ENCODE data around the gene HNRNPA3. TPM values are rescaled to one million over a fixed set of nuclear protein-coding genes. Genes with fewer than 3 reads are reported as not detected.

HNRNPA3 gene
- total and polyA plus RNA-seq, 2 of the 13 experiments (the other 11 are each of a cell fraction or from before 2014, with no cell fraction given) = 73.3 to 97.7 TPM

DNA sequence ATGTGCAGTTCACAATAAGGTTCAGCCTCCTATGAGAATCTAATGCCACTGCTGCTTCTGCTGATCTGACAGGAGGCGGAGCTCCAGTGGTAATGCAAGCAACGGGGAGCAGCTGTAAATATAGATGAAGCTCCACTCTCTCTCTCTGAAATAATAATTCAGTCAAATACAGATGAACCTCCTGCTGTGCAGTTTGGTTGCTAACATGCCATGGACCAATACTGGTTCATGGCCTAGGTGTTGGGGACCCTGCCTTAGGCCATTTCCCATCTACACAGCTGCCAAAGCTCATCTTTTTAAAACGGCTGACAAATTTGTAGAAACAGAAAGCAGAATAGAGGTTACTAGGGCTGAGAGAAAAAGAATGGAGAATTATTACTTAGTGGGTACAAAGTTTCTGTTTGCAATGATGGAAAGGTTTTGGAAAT lies 10.7 kb upstream of the HNRNPA3 start:
- in situ Hi-C loops (cut with HindIII; ENCODE audit: extremely low pct_ligation_motif_present, low pct_unique_long_range_greater_than_20kb) (no loop called here), intact Hi-C loops (cut with micrococcal nuclease; ENCODE audit: unreplicated experiment) (no loop called here)
- peak; percentile 30 for DNase-seq (ENCODE audit: low spot score)
- Histone ChIP-seq H2AFZ (ENCODE audit: low read length) (no peak overlapping the region), H3K27me3 (ENCODE audit: control insufficient read depth in 1 of 2, insufficient read depth in 2 of 2, low read length in 2 of 2) (no peaks in the 10 kb centered on the region), H3K4me1 (ENCODE audit: insufficient read depth, low read length) (peaks cover 36% of the 10 kb centered on the region), H3K9me3 (ENCODE audit: low read length) (no peaks in the 10 kb centered on the region), H3K9ac (ENCODE audit: insufficient read depth, low read depth, low read length) (peak overlapping the region; percentile 7; the same call in 1 of the 2 replicates), H3K4me2 (ENCODE audit: low read depth, low read length) (peak overlapping the region; percentile 68), H4K20me1 (ENCODE audit: insufficient read depth, low read length) (no peaks in the 10 kb centered on the region), H3K27ac (ENCODE audit: extremely low read length, insufficient read depth, low read length) (peak overlapping the region; percentile 35), H3K36me3 (replicated peaks in 1 of 2; ENCODE audit: control insufficient read depth in 1 of 2, insufficient read depth in 2 of 2, low read length in 2 of 2) (no peaks in the 10 kb centered on the region), H3K4me3 (replicated peaks in 1 of 3; ENCODE audit: insufficient read depth in 1 of 3, low read depth in 2 of 3, low read length in 3 of 3) (peak overlapping the region in 1 of 3 experiments; percentile 41; a peak in 4 of 6 replicates), H3K79me2 (ENCODE audit: insufficient read depth, low read length) (no peaks in the 10 kb centered on the region)
- FAIRE-seq = no peak
- peak; percentile 72 for ATAC-seq
- 0 out of 2 replicates have a peak, but pooled peaks have one; percentile 9 for TF ChIP-seq SOX5 (CRISPR knock-in tag; IDR thresholded peaks at IDR 0.05; ENCODE audit: borderline replicate concordance)
- TF ChIP-seq, protein P1, sequence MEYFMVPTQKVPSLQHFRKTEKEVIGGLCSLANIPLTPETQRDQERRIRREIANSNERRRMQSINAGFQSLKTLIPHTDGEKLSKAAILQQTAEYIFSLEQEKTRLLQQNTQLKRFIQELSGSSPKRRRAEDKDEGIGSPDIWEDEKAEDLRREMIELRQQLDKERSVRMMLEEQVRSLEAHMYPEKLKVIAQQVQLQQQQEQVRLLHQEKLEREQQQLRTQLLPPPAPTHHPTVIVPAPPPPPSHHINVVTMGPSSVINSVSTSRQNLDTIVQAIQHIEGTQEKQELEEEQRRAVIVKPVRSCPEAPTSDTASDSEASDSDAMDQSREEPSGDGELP (IDR thresholded peaks at IDR 0.05; ENCODE audit: borderline replicate concordance, low read depth) = 0 out of 2 replicates have a peak, but pooled peaks have one; percentile 37
- TF ChIP-seq HNF4A (CRISPR knock-in tag; IDR thresholded peaks at IDR 0.05) = 0 out of 2 replicates have a peak, but pooled peaks have one; percentile 16
- TF ChIP-seq SP5 (CRISPR knock-in tag; IDR thresholded peaks at IDR 0.05; ENCODE audit: borderline replicate concordance, low read depth) = peak; percentile 73; the same call in 1 of the 2 replicates
- TF ChIP-seq, protein P2, sequence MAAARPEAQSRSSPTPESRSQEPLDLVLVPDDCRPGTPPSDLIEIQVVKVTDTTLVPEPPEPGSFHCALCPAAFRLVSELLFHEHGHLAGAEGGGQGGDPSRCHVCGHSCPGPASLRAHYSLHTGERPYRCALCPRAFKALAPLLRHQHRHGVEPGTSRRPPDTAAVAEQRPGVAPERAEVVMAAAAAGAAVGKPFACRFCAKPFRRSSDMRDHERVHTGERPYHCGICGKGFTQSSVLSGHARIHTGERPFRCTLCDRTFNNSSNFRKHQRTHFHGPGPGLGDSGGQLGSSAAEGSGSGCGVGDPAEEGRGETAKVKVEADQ (CRISPR knock-in tag; IDR thresholded peaks at IDR 0.05; ENCODE audit: borderline replicate concordance) = no peak
- TF ChIP-seq ZSCAN21 (CRISPR knock-in tag; IDR thresholded peaks at IDR 0.05; ENCODE audit: borderline replicate concordance) = no peak
- 0 out of 2 replicates have a peak, but pooled peaks have one; percentile 3 for TF ChIP-seq CEBPG (CRISPR knock-in tag; IDR thresholded peaks at IDR 0.05)
- peak; percentile 42; the same call in 1 of the 2 replicates for TF ChIP-seq ZFP36L1 (CRISPR knock-in tag; IDR thresholded peaks at IDR 0.05)
- no peak for TF ChIP-seq TP53 (CRISPR knock-in tag; conservative IDR thresholded peaks at IDR 0.05)
- no peak for TF ChIP-seq ZNF83 (CRISPR knock-in tag; IDR thresholded peaks at IDR 0.05; ENCODE audit: borderline replicate concordance)
- no peak for TF ChIP-seq ELF4 (CRISPR knock-in tag; IDR thresholded peaks at IDR 0.05; ENCODE audit: borderline replicate concordance)
- no peak for TF ChIP-seq ZNF543 (CRISPR knock-in tag; IDR thresholded peaks at IDR 0.05)
- peak; percentile 59 for TF ChIP-seq ASH2L (IDR thresholded peaks at IDR 0.05; ENCODE audit: insufficient read length, low read depth, low read length)
- TF ChIP-seq, protein P3, sequence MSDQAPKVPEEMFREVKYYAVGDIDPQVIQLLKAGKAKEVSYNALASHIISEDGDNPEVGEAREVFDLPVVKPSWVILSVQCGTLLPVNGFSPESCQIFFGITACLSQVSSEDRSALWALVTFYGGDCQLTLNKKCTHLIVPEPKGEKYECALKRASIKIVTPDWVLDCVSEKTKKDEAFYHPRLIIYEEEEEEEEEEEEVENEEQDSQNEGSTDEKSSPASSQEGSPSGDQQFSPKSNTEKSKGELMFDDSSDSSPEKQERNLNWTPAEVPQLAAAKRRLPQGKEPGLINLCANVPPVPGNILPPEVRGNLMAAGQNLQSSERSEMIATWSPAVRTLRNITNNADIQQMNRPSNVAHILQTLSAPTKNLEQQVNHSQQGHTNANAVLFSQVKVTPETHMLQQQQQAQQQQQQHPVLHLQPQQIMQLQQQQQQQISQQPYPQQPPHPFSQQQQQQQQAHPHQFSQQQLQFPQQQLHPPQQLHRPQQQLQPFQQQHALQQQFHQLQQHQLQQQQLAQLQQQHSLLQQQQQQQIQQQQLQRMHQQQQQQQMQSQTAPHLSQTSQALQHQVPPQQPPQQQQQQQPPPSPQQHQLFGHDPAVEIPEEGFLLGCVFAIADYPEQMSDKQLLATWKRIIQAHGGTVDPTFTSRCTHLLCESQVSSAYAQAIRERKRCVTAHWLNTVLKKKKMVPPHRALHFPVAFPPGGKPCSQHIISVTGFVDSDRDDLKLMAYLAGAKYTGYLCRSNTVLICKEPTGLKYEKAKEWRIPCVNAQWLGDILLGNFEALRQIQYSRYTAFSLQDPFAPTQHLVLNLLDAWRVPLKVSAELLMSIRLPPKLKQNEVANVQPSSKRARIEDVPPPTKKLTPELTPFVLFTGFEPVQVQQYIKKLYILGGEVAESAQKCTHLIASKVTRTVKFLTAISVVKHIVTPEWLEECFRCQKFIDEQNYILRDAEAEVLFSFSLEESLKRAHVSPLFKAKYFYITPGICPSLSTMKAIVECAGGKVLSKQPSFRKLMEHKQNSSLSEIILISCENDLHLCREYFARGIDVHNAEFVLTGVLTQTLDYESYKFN (CRISPR knock-in tag; conservative IDR thresholded peaks at IDR 0.05) = peak; percentile 19; the same call in 1 of the 2 replicates
- no peak for TF ChIP-seq KDM1A (CRISPR knock-in tag; IDR thresholded peaks at IDR 0.05)
- TF ChIP-seq ZNF567 (CRISPR knock-in tag; IDR thresholded peaks at IDR 0.05; ENCODE audit: borderline replicate concordance) = 0 out of 2 replicates have a peak, but pooled peaks have one; percentile 42
- no peak for TF ChIP-seq ARID2 (CRISPR knock-in tag; IDR thresholded peaks at IDR 0.05; ENCODE audit: borderline replicate concordance)
- TF ChIP-seq FOXA3 (CRISPR knock-in tag; IDR thresholded peaks at IDR 0.05) = 0 out of 2 replicates have a peak, but pooled peaks have one; percentile 21
- TF ChIP-seq SAP130 (CRISPR knock-in tag; IDR thresholded peaks at IDR 0.05; ENCODE audit: low read depth) = peak; percentile 38; the same call in 1 of the 2 replicates
- no peak for TF ChIP-seq REXO4 (CRISPR knock-in tag; IDR thresholded peaks at IDR 0.05; ENCODE audit: borderline replicate concordance)
- WGBS (ENCODE audit: low lambda C conversion rate) = 36% methylated on average over 3 of the region's 3 CpGs
- CTCF ChIA-PET (ENCODE audit: low intra/inter-chr PET ratio, low total read pairs) = no interaction called here
- no TSS peak for BruUV-seq (replicated peaks)
- POLR2A ChIA-PET = interaction anchor here (0.8 to 3.7 kb wide), 10 partner anchors 8 to 63 kb away, joined by 3 to 61 read pairs (median 6); partner anchors contain the start of genes HNRNPA3 and NFE2L2

Measured in HepG2 (cell line).